CD14-positive monocyte (primary cell): ENCODE data around the gene TRRAP. TPM values are rescaled to one million over a fixed set of nuclear protein-coding genes. Genes with fewer than 3 reads are reported as not detected.

Experiments used
- DNase-seq, 3 donors: peaks; one replicate each; pipeline ENCODE4 v3.0.0-alpha.2; 2011 to 2022
- H2AFZ ChIP-seq: 2 replicates; pipeline ENCODE4 v1.6.0; 2012; ENCODE audit warnings: mild to moderate bottlenecking, low read depth, low read length, inconsistent platforms; ENCODE audit not compliant: insufficient read depth, poor library complexity, severe bottlenecking
- H3K27ac ChIP-seq, 2 donors: 1 replicate in 1 of 2; 2 replicates in 1 of 2; pipeline ENCODE4 v1.5.1; 2012 to 2013; ENCODE audit warnings: low read length in 2 of 2, control low read depth in 1 of 2, inconsistent platforms in 1 of 2, low read depth in 1 of 2, mild to moderate bottlenecking in 1 of 2
- H3K27me3 ChIP-seq, 2 donors: one replicate each; pipeline versions ENCODE4 v1.6.0 to v1.6.1; 2011 to 2013; ENCODE audit warnings: low read length in 2 of 2; ENCODE audit not compliant: control insufficient read depth in 2 of 2, insufficient read depth in 2 of 2
- H3K36me3 ChIP-seq, 2 donors: replicated peaks in 1 of 2; 1 replicate in 1 of 2; 2 replicates in 1 of 2; pipeline versions ENCODE4 v1.5.1 to v1.6.1; 2012 to 2013; ENCODE audit warnings: low read length in 2 of 2, control low read depth in 1 of 2, inconsistent platforms in 1 of 2, mild to moderate bottlenecking in 1 of 2; ENCODE audit not compliant: insufficient read depth in 2 of 2, control insufficient read depth in 1 of 2
- H3K4me1 ChIP-seq, 2 donors: 1 replicate in 1 of 2; 2 replicates in 1 of 2; pipeline versions ENCODE4 v1.5.1 to v1.6.1; 2012 to 2013; ENCODE audit warnings: low read length in 2 of 2, control low read depth in 1 of 2, inconsistent platforms in 1 of 2, mild to moderate bottlenecking in 1 of 2, moderate library complexity in 1 of 2; ENCODE audit not compliant: insufficient read depth in 2 of 2, control insufficient read depth in 1 of 2
- H3K4me2 ChIP-seq: replicated peaks from 2 replicates; pipeline ENCODE3; 2012; ENCODE audit warnings: low read length, moderate library complexity, mild to moderate bottlenecking; ENCODE audit not compliant: poor library complexity, severe bottlenecking; ENCODE audit errors: extremely low read depth
- H3K4me3 ChIP-seq, 3 experiments: fragments of 200-600 bp in 1 of 3; sonication (generic) in 1 of 3; replicated peaks in 1 of 3; 1 replicate in 2 of 3; 2 replicates in 1 of 3; pipeline ENCODE4 v1.5.1; 2011 to 2013; ENCODE audit warnings: low read length in 3 of 3, mild to moderate bottlenecking in 3 of 3, control low read depth in 2 of 3, low read depth in 2 of 3, inconsistent platforms in 1 of 3, moderate library complexity in 1 of 3
- H3K79me2 ChIP-seq: 2 replicates; pipeline ENCODE4 v1.6.0; 2012; ENCODE audit warnings: mild to moderate bottlenecking, control low read depth, inconsistent platforms, low read length, moderate library complexity; ENCODE audit not compliant: insufficient read depth
- H3K9ac ChIP-seq: 2 replicates; pipeline ENCODE4 v1.6.0; 2017; ENCODE audit warnings: low read length, mild to moderate bottlenecking; ENCODE audit not compliant: insufficient read depth, poor library complexity, severe bottlenecking
- H3K9me3 ChIP-seq, 2 donors: replicated peaks in 1 of 2; 1 replicate in 1 of 2; 2 replicates in 1 of 2; pipeline versions ENCODE4 v1.5.1 to v1.6.1; 2012 to 2013; ENCODE audit warnings: low read length in 2 of 2, control low read depth in 1 of 2; ENCODE audit not compliant: control insufficient read depth in 1 of 2, insufficient read depth in 1 of 2
- H4K20me1 ChIP-seq: 2 replicates; pipeline ENCODE4 v1.6.0; 2012; ENCODE audit warnings: mild to moderate bottlenecking, low read length, control low read depth, moderate library complexity; ENCODE audit not compliant: insufficient read depth
- H3K27ac Mint-ChIP-seq, 7 donors: one replicate each; pipeline ENCODE4 v1.8.0; 2020; ENCODE audit warnings: mild to moderate bottlenecking in 7 of 7, mixed read lengths in 7 of 7, moderate library complexity in 6 of 7, inconsistent platforms in 2 of 7
- H3K27me3 Mint-ChIP-seq, 3 donors: one replicate each; pipeline ENCODE4 v1.8.0; 2021 to 2022; ENCODE audit warnings: low read depth in 3 of 3, mild to moderate bottlenecking in 3 of 3, mixed read lengths in 3 of 3, moderate library complexity in 3 of 3, inconsistent platforms in 1 of 3
- H3K36me3 Mint-ChIP-seq, 2 donors: one replicate each; pipeline ENCODE4 v1.8.0; 2020; ENCODE audit warnings: mixed read lengths in 2 of 2, inconsistent platforms in 1 of 2, mild to moderate bottlenecking in 1 of 2
- H3K4me1 Mint-ChIP-seq: one replicate; pipeline ENCODE4 v1.8.0; 2020; ENCODE audit warnings: mild to moderate bottlenecking, mixed read lengths
- H3K4me3 Mint-ChIP-seq, 2 donors: one replicate each; pipeline ENCODE4 v1.8.0; 2020; ENCODE audit warnings: mild to moderate bottlenecking in 2 of 2, mixed read lengths in 2 of 2, moderate library complexity in 1 of 2
- H3K9me3 Mint-ChIP-seq, 7 donors: one replicate each; pipeline ENCODE4 v1.8.0; 2020 to 2022; ENCODE audit warnings: mixed read lengths in 7 of 7, mild to moderate bottlenecking in 6 of 7, moderate library complexity in 6 of 7, inconsistent platforms in 2 of 7
- WGBS: methylation state at CpG from one replicate; pipeline ENCODE4 v1.1.5; 2013; ENCODE audit warnings: missing lambda C conversion rate; ENCODE audit not compliant: insufficient coverage; 5-methylcytosine and 5-hydroxymethylcytosine counted together
- intact Hi-C, 2 donors: fragments of 100-400 bp; cut with micrococcal nuclease; formaldehyde crosslinking; loops; one replicate each; pipeline versions ENCODE4 v1.15.0 to v1.15.1; 2023
- polyA plus RNA-seq, 3 donors: library from polyadenylated mRNA; depleted of rRNA in 1 of 3; unstranded in 2 of 3; stranded (reverse) in 1 of 3; fragments of 300-500 nt in 2 of 3; fragments of >200 nt in 1 of 3; fragmentation: Illumina TruSeq in 2 of 3; gene quantifications; 1 replicate in 2 of 3; 2 replicates in 1 of 3; pipeline ENCODE4 v1.2.3, GENCODE V29; 2012 to 2021
- TF ChIP-seq, protein P1 (sequence below): fragments of 200-600 bp; IDR thresholded peaks from one replicate; pipeline ENCODE4 v1.8.0; 2022; ENCODE audit warnings: antibody characterized with exemption, mild to moderate bottlenecking

Gene TRRAP
- polyA plus RNA-seq, 3 donors, result 0.67 to 12.2 (median 1.2) TPM

DNA sequence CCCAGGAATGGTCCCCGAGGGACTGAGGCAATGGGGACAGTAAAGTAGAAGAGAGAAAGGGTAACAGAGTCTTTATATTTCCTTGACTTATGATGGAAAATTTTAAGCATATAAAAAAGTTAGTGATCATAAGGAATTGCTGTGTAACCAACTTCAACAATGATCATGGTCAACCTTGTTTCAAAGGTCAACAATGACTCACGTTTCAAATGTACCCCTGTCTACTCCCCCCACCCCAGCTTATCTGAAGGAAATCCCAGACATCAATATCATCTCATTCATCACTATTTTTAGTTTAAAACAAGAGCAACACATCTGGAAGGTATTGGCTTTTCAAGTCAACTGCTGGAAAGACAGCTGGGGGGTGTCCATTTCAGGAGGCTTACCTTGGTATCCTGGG is 172.6 kb downstream of the TRRAP start:
- H3K4me2 ChIP-seq, result no peak overlapping the region
- intact Hi-C loops, result no loop called here
- Mint-ChIP-seq H3K36me3 (peaks cover 82 to 99% of the 10 kb centered on the region in 2 donors), H3K4me1 (no peaks in the 10 kb centered on the region), H3K27ac (no peak overlapping the region), H3K4me3 (no peak overlapping the region), H3K9me3 (peaks cover 0 to 2% (median 0%) of the 10 kb centered on the region in 7 donors), H3K27me3 (no peaks in the 10 kb centered on the region)
- no peak overlapping the region for H3K4me3 ChIP-seq
- TF ChIP-seq, protein P1, sequence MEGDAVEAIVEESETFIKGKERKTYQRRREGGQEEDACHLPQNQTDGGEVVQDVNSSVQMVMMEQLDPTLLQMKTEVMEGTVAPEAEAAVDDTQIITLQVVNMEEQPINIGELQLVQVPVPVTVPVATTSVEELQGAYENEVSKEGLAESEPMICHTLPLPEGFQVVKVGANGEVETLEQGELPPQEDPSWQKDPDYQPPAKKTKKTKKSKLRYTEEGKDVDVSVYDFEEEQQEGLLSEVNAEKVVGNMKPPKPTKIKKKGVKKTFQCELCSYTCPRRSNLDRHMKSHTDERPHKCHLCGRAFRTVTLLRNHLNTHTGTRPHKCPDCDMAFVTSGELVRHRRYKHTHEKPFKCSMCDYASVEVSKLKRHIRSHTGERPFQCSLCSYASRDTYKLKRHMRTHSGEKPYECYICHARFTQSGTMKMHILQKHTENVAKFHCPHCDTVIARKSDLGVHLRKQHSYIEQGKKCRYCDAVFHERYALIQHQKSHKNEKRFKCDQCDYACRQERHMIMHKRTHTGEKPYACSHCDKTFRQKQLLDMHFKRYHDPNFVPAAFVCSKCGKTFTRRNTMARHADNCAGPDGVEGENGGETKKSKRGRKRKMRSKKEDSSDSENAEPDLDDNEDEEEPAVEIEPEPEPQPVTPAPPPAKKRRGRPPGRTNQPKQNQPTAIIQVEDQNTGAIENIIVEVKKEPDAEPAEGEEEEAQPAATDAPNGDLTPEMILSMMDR, result no peak
- H3K4me1 ChIP-seq, result no peaks in the 10 kb centered on the region
- H2AFZ ChIP-seq, result no peak overlapping the region
- peaks cover 82 to 98% of the 10 kb centered on the region in 2 donors for H3K36me3 ChIP-seq
- H4K20me1 ChIP-seq, result peaks cover 4% of the 10 kb centered on the region
- H3K79me2 ChIP-seq, result no peaks in the 10 kb centered on the region
- no peaks in the 10 kb centered on the region for H3K9me3 ChIP-seq
- DNase-seq, result no peak
- no peak overlapping the region for H3K27ac ChIP-seq
- no peak overlapping the region for H3K9ac ChIP-seq
- no peaks in the 10 kb centered on the region for H3K27me3 ChIP-seq
- 100% methylated on average over 1 of the region's 2 CpGs for WGBS

DNA sequence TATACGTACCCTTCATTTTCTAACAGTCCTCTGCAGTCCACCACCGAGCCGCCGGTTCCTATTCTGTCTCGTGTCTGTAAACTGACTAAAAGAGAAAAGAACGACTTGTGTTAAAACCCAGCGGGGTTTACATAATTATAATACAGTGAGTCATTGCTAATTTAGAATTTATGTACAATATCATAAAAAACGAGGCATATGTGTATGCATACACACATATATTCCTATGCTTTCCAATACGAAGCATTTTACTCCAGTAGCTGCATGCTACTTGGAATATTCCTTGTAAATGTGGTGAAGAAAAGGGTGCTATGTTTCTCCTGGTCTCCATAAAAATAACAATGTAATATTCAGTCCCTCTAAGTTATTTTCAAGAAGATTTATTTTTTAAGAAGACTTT is 176.4 kb downstream of the TRRAP start:
- Histone ChIP-seq H3K4me3 (no peak overlapping the region), H4K20me1 (no peaks in the 10 kb centered on the region), H2AFZ (no peak overlapping the region), H3K79me2 (no peaks in the 10 kb centered on the region), H3K4me1 (no peaks in the 10 kb centered on the region), H3K27me3 (no peaks in the 10 kb centered on the region), H3K36me3 (peaks cover 66 to 90% of the 10 kb centered on the region in 2 donors), H3K9ac (no peak overlapping the region), H3K4me2 (no peak overlapping the region), H3K9me3 (no peaks in the 10 kb centered on the region), H3K27ac (no peak overlapping the region)
- H3K9me3 Mint-ChIP-seq, result peaks cover 0 to 2% (median 0%) of the 10 kb centered on the region in 7 donors
- H3K36me3 Mint-ChIP-seq, result peaks cover 74 to 84% of the 10 kb centered on the region in 2 donors
- no peaks in the 10 kb centered on the region for H3K27me3 Mint-ChIP-seq
- H3K4me1 Mint-ChIP-seq, result no peaks in the 10 kb centered on the region
- intact Hi-C loops, result no loop called here
- no peak overlapping the region for H3K27ac Mint-ChIP-seq
- TF ChIP-seq, protein P1, result no peak
- H3K4me3 Mint-ChIP-seq, result no peak overlapping the region
- no peak for DNase-seq
- WGBS, result no CpG with 5 or more reads among the region's 9 CpGs
